Suprapubic skin (tissue), 4 donors: ENCODE measurements around the gene TMED9. TPM values are rescaled to one million over a fixed set of nuclear protein-coding genes. Genes with fewer than 3 reads are reported as not detected.
A peak's percentile ranks its signal among the peaks of the same experiment; 100 is the strongest.
"Not testable (repeated sequence)": the region's sequence is repeated elsewhere in the genome, so short reads cannot be mapped to it uniquely, and the experiment has no call there.

Experiments used
- DNase-seq, 2 donors: peaks; one replicate each; pipeline ENCODE4 v3.0.0-alpha.2; 2019; ENCODE audit warnings: low spot score in 2 of 2
- H3K27ac ChIP-seq: fragments of 200-600 bp; sonication (generic); one replicate; pipeline ENCODE4 v1.5.1; 2019
- H3K27me3 ChIP-seq: fragments of 200-600 bp; sonication (generic); one replicate; pipeline ENCODE4 v1.5.1; 2019
- H3K36me3 ChIP-seq: fragments of 200-600 bp; sonication (generic); one replicate; pipeline ENCODE4 v1.5.1; 2019
- H3K4me1 ChIP-seq: fragments of 200-600 bp; sonication (generic); one replicate; pipeline ENCODE4 v1.5.1; 2019
- H3K4me3 ChIP-seq: fragments of 200-600 bp; sonication (generic); one replicate; pipeline ENCODE4 v1.5.1; 2019; ENCODE audit warnings: mild to moderate bottlenecking
- H3K9me3 ChIP-seq: fragments of 200-600 bp; sonication (generic); one replicate; pipeline ENCODE4 v1.5.1; 2019
- CTCF ChIP-seq, 2 donors: fragments of 200-600 bp in 1 of 2; fragments of 450-650 bp in 1 of 2; sonication (generic) in 1 of 2; IDR thresholded peaks; one replicate each; pipeline ENCODE4 v1.5.1; 2016 to 2019; ENCODE audit warnings: antibody characterized with exemption in 2 of 2, mild to moderate bottlenecking in 1 of 2, moderate library complexity in 1 of 2
- EP300 ChIP-seq: sonication (generic); formaldehyde crosslinking; IDR thresholded peaks from one replicate; pipeline ENCODE4 v1.6.1; 2017; ENCODE audit warnings: antibody characterized with exemption
- POLR2A ChIP-seq, 2 donors: fragments of 450-650 bp; IDR thresholded peaks; one replicate each; pipeline ENCODE4 v1.6.1; 2017; ENCODE audit warnings: antibody characterized with exemption in 2 of 2, mild to moderate bottlenecking in 2 of 2, moderate library complexity in 2 of 2
- POLR2AphosphoS5 ChIP-seq, 3 donors: sonication (generic); formaldehyde crosslinking; IDR thresholded peaks; one replicate each; pipeline ENCODE4 v1.6.1; 2017; ENCODE audit warnings: antibody characterized with exemption in 3 of 3
- WGBS: methylation state at CpG from one replicate; pipeline ENCODE4 v1.1.5; 2018; 5-methylcytosine and 5-hydroxymethylcytosine counted together
- total RNA-seq, 4 donors: library from RNA; depleted of rRNA; stranded (reverse); fragments of >200 nt; gene quantifications; one replicate each; pipeline ENCODE4 v1.1.0, GENCODE V29; 2016

Gene TMED9
- total RNA-seq, 4 donors from 2014 or later = 60.3 to 84.5 (median 79.5) TPM

GRCh38 chr5:177554474-177555111 is 37.4 kb upstream of the TMED9 start, which contains the start of gene FAM193B:
Gene FAM193B (minus strand): TSS chr5:177554563. CDS start chr5:177554458, 105 bp downstream.
- WGBS = 18% methylated on average over 22 of the region's 49 CpGs

GRCh38 chr5:177555228-177555627 is 36.8 kb upstream of the TMED9 start:
- no peaks in the 10 kb centered on the region for H3K36me3 ChIP-seq
- H3K4me1 ChIP-seq = peaks cover 29% of the 10 kb centered on the region
- no peaks in the 10 kb centered on the region for H3K27me3 ChIP-seq
- DNase-seq = no peak
- H3K4me3 ChIP-seq = peak overlapping the region; percentile 96
- no peak overlapping the region for H3K27ac ChIP-seq
- TF ChIP-seq EP300 (no peak), POLR2AphosphoS5 (IDR thresholded peaks at IDR 0.05) (no peak), POLR2A (IDR thresholded peaks at IDR 0.05) (no peak), CTCF (IDR thresholded peaks at IDR 0.05) (no peak)
- no peaks in the 10 kb centered on the region for H3K9me3 ChIP-seq
- 90% methylated on average over 2 of the region's 2 CpGs for WGBS

More at GRCh38 chr5:177554474-177555111, 37.4 kb upstream of the TMED9 start, which contains the start of gene FAM193B:
- H3K4me1 ChIP-seq = peaks cover 29% of the 10 kb centered on the region
- no peaks in the 10 kb centered on the region for H3K27me3 ChIP-seq
- DNase-seq = peak; percentile 97 to 99
- H3K36me3 ChIP-seq = no peaks in the 10 kb centered on the region
- H3K9me3 ChIP-seq = no peaks in the 10 kb centered on the region
- peak within 1 kb of the TSS; percentile 96 for H3K4me3 ChIP-seq
- peak within 1 kb of the TSS; percentile 85 for H3K27ac ChIP-seq
- TF ChIP-seq POLR2AphosphoS5 (IDR thresholded peaks at IDR 0.05) = peak in 2 of 3 donors; percentile 42 to 83
- no peak for TF ChIP-seq EP300
- TF ChIP-seq CTCF (IDR thresholded peaks at IDR 0.05) = peak in 1 of 2 donors; percentile 36
- TF ChIP-seq POLR2A (IDR thresholded peaks at IDR 0.05) = no peak

- no peak for DNase-seq
- Histone ChIP-seq H3K36me3 (no peaks in the 10 kb centered on the region), H3K4me3 (no peak overlapping the region), H3K27me3 (no peaks in the 10 kb centered on the region), H3K27ac (no peak overlapping the region), H3K4me1 (peaks cover 29% of the 10 kb centered on the region), H3K9me3 (no peaks in the 10 kb centered on the region)
- TF ChIP-seq EP300 (no peak), CTCF (IDR thresholded peaks at IDR 0.05) (no peak), POLR2AphosphoS5 (IDR thresholded peaks at IDR 0.05) (no peak), POLR2A (IDR thresholded peaks at IDR 0.05) (no peak)
- 97% methylated on average over 5 of the region's 5 CpGs for WGBS
Measured at GRCh38 chr5:177555665-177556064, 36.3 kb upstream of the TMED9 start.

- Histone ChIP-seq H3K4me1 (peaks cover 28% of the 10 kb centered on the region), H3K4me3 (no peak overlapping the region), H3K9me3 (no peaks in the 10 kb centered on the region), H3K27me3 (no peaks in the 10 kb centered on the region), H3K27ac (no peak overlapping the region), H3K36me3 (no peaks in the 10 kb centered on the region)
- 45% methylated on average over 4 of the region's 4 CpGs for WGBS
- no peak for TF ChIP-seq POLR2AphosphoS5 (IDR thresholded peaks at IDR 0.05)
- TF ChIP-seq EP300 = no peak
- no peak for TF ChIP-seq CTCF (IDR thresholded peaks at IDR 0.05)
- no peak for TF ChIP-seq POLR2A (IDR thresholded peaks at IDR 0.05)
- no peak for DNase-seq
Measured at GRCh38 chr5:177557041-177557647, 34.9 kb upstream of the TMED9 start.

GRCh38 chr5:177557796-177558195 is 34.2 kb upstream of the TMED9 start:
- no peaks in the 10 kb centered on the region for H3K9me3 ChIP-seq
- no peak overlapping the region for H3K27ac ChIP-seq
- no peaks in the 10 kb centered on the region for H3K27me3 ChIP-seq
- DNase-seq = no peak
- no peak overlapping the region for H3K4me3 ChIP-seq
- peaks cover 21% of the 10 kb centered on the region for H3K4me1 ChIP-seq
- TF ChIP-seq CTCF (IDR thresholded peaks at IDR 0.05) (no peak), POLR2AphosphoS5 (IDR thresholded peaks at IDR 0.05) (no peak), EP300 (no peak), POLR2A (IDR thresholded peaks at IDR 0.05) (no peak)
- H3K36me3 ChIP-seq = no peaks in the 10 kb centered on the region
- WGBS = 95% methylated on average over 5 of the region's 5 CpGs

- not testable (repeated sequence) for H3K27ac ChIP-seq, DNase-seq, H3K9me3 ChIP-seq, H3K4me3 ChIP-seq, H3K27me3 ChIP-seq, H3K36me3 ChIP-seq
- peaks cover 12% of the 10 kb centered on the region for H3K4me1 ChIP-seq
- WGBS = 29% methylated on average over 8 of the region's 8 CpGs
Measured at GRCh38 chr5:177559446-177559941, 32.5 kb upstream of the TMED9 start.
